Measurements from ENCODE around the gene FAM20C.

DNA sequence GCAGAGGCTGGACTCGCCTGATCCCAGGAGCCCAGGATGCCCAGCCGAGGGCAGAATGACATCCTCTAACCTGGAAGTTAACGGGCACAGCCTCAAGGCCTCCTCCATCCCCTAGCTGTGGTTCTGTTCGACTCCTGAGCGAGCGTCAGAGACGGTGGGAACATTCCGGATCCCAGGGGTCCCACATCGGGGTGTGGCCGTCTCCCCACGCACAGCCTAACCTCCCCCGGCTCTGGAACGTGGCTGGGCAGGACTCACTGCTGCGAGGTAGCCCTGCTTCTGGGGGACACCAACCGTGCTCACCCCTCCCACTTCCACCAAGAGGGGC is 106.0 kb downstream of the FAM20C start:
- TF ChIP-seq GATA2 (IDR thresholded peaks at IDR 0.05; ENCODE audit: low read depth, low read length) (no peak), GATA3 (IDR thresholded peaks at IDR 0.05; ENCODE audit: low read depth, low read length) (no peak)
